HG02588 (cell line): ENCODE data around the gene TRIP11.

Experiments
- ATAC-seq: cut with Tn5 transposase; IDR thresholded peaks from one replicate; pipeline ENCODE4 v1.9.1; 2021; ENCODE audit warnings: mild to moderate bottlenecking, moderate library complexity; ENCODE audit not compliant: unreplicated experiment

Gene TRIP11

DNA sequence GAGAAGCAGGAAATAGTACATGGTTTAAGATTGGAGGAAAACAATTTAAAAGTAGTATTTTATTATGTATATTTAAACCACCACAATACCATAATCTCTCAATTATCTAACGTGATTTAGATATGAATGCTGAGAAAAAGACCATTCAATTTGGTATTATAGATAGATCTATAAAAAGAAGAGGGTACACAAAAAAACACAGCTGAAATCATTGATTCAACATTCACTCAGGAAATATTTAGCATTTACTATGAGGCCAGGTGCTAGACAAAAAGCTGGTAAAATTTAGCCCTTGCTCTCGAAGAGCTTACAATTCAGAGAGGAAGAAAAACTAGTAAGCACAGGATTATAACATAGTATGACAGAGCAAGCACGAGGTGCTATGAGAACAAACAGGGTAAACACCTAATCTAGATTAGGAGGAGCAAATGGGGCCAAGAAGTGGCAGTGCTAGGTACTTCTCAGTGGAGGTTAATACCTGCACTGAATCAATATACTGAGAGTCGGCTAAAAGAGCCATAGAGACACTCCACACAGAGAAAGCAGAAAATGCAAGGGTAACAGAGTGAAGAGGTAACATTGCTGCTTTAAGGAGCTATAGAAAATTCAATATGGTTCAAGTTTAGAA is 27.6 kb downstream of the TRIP11 start:
- ATAC-seq, result no peak

DNA sequence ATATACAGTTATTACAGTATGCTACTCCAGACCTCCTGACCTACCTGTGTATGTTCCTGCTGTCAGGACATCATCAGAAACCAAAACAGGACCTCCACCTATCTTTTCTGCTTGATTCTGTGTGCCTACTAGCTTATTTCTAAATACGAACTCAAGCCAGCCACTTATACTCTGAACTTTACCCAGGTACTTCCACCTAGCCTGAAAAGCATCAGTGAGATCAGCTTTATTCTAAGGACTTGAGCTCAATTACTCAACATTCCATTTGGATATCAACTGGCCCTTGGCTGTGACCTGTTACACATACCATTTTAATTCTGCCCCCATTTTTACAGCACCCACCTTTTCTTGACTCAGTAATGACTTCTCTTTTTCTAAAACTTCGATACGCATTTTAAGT is 29.2 kb downstream of the TRIP11 start:
- no peak for ATAC-seq

DNA sequence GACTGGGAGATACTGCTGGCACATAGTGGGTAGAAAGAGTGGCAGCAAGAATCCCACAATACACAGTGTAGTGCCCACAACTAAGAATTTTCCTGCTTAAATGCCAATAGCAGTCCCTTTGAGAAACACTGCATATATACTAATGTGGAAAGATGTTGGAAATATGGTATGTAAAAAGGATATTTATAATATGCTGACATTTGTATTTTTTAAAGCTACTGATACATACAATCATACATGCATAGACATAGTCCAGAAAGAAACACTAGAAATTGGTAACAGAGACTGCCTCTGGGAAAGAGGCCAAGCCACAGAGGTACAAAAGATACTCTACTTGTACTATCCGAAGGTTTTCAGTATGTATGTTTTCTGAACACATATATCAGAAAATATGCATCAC is 30.3 kb downstream of the TRIP11 start:
- no peak for ATAC-seq

DNA sequence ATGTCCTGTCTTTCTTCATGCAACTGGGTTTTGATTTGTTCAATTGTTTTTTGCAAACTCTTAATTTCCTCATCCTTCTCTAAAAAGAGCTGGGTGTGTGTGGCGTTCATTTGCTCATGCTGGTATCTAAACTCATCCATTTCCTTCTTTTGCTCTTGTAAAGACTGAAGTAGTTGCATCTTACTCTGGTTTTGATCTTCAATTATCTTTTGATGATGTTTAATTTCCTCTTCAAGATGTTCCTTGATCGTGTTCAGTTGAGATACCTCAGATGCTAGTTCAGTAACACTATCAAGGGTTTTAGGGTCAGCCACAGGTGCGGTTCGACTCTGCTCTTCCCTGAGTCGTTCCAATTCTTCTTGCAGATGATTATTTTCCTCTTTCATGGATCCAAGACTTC is 34.8 kb downstream of the TRIP11 start:
- ATAC-seq, result no peak

DNA sequence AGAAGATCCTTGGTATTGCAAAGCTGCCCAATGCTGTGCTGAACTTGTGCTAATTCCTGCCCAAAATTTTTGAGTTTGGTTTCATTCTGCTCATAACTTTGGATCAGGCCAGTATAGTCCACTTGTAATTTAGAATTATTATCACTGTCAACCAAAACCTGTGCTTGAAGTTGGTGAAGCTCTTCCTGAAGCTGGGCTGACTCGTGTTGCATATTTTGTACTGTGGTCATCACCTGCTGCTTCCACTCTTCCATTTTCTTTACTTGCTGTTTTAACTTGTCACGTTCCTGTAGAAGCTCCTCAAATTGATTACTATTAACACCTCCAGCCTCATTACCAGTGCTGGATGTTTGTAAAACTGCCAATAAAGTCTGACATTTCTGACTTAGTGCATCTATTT is 35.8 kb downstream of the TRIP11 start:
- ATAC-seq, result no peak

DNA sequence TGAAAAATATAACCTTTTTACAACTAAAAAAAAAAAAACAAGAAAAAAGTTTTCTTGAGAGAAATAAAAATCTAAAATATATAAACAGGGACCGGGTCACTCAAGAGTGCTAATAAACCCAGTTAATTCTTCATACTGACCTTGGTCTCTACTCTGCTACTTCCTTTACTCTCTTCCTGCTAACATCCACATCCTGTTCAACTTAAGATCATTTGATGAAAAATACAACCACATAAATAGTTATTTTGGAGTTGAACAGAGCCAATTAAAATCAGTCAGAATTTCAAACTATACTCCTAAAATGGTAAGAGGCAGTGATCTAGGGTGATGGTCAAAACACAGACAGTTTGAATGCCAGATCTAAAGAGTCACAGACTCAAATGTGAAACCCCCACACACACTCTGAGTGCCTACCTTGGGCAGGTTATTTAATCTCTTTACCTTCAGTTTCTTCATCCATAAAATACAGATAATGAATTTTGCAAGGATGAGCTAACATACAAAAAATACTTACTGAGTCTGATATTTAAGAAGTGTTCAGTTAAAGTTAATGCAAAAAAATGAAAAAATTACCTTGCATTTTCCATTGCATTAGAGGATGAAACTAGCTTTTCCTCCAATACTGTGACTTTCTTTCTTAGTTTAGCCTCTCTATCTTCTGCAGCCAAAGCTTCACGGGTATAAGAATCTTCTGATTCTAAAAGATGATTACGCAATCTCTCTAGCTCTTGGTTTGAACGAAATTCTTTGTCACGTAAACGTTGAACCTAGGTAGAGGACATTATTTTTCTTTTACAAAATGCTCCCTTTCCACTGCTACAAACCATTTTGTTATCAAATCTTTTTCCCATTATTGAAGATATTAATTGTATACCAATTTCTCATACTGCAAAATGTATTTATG is 40.9 kb downstream of the TRIP11 start:
- no peak for ATAC-seq

DNA sequence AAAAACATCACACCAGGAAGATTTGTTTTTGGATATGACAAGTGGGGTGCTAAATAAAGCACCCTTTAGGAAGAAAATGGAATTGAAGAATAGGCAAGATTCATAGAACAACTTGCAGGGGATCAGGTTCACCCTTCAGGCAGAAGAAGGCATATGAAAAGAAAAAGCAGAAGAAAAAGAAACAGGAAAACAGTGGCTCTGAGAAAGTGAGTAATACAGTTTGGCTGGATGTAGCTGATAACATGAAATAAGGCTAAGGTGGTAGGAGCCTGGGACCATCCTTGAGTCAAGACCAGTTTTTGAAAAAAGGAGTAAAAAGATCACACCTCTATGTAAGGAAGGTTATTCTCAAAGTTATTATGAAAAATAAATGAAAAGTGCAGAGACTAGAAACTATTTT is 42.4 kb downstream of the TRIP11 start:
- no peak for ATAC-seq

DNA sequence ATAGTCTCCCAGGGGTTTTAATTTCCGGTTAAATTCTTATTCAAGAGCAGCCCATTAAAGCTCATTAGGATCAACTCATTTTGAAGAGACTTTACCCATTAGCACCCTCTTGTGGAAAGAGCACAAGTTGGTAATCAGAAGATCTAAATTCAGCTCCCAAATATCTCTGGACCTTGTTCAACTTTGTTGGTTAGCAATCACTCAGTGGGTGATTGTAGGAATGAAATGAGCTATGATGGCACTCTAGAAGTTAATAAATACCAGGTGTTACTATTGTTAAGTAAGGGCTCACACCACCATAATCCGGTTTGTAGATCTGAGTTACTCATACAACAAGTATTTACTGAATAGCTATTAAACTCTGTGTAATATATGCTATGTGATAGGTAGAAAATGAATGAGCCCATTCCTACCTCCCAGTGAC is 42.9 kb downstream of the TRIP11 start:
- no peak for ATAC-seq

DNA sequence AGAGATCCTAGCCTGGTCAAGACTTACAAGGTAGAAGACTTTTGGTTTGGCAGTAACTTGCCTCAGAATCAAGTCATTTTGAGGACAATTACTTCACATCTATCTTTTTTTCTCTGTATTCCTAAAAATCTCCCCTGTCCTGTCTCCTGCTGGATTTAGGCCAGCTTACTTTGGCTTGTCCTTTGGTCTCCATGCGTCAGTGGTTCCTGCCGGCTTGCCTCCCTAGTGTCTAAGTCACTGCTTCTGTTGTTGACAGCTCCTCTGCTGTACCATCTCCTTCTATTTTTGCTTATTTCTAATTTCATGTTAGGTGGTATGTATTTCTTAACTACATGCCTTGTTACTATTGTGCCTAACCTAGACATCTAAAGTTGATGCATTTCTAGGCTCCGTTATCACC is 52.7 kb downstream of the TRIP11 start:
- no peak for ATAC-seq

DNA sequence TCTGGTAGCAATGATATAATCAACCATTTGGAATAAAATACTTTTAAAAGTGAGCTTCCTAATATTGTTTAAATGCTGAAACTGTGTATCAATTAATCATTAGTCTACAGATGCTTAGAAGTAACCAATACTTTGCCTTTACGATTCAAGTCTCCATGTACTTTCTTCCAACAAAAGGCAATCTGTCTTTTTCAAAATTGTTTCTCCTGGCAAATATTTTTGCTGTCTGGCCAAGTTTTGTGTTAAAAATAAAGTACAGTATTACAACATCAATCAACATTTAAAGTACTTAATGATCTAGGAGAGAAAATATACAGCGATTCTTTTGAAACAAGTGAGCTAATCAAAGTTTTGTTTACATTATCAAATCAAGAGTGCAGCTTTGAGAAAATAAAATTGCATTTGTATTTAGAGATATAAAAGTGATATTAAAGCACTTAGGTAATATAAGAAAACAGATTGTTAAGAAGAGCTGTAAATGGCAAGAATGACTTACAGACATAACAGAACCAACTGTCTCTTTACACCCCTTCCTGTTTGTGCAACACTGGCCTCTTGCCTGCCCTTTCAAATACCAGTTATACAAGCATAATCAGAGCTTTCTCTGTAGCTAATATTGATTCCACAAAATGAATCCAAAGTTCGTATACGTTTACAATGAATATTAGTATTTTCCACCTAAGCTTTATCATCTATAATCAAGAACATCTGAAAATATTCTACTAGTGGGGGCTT is 54.2 kb downstream of the TRIP11 start:
- ATAC-seq, result no peak

DNA sequence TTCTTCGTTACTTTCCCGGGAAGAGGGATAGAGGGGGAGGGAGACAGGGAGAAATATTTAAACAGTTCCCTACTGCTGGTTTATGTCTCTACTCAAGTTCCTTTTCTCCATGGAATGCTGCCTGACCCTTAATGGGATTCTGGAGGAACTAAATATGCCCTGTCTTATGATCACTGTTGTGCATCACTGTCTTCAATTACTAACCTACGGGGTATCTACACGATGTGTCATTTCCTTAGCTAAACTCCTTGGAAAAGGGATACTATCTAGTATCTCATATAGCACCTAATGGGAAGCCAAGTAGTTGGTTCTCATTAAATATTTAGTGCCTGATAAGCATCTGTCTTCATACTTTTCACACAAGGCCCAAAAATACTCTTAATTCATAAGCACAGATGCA is 54.9 kb downstream of the TRIP11 start:
- no peak for ATAC-seq

DNA sequence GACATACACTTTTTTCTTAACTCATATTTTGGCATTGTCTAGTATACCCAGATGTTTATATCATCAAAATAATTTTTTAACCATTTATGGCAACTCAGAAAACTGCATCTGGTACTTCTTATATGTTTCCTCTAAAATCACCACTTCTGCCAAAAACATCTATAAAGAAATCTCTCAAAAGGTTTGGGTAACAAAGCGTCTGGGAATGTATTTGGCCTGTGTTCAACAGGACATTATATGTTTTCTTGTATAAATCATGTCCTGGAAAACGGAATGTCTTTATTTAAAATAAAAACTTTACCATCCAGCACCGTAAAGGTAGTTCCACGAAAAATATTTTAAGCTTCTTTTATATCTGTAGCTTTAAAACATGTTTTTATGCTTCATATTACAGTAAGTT is 56.3 kb downstream of the TRIP11 start:
- no peak for ATAC-seq

DNA sequence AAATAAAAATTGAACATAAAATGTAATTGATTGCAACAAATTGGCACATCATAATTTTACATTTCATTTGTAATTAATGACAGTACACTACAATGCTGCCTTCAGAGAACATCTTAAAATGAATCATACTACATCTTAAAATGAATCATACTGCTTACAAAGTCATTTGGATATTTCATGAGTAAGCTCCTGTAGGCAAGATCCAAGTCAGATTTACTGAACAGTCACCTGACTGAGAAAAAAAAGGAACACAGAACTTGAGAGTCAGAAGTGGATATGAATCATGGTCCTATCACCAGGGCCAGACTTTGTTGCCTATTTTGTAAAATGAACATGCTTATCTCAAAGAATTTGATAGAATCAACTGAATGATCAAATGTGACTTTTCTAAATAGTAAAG is 59.7 kb downstream of the TRIP11 start:
- peak; percentile 53 for ATAC-seq

DNA sequence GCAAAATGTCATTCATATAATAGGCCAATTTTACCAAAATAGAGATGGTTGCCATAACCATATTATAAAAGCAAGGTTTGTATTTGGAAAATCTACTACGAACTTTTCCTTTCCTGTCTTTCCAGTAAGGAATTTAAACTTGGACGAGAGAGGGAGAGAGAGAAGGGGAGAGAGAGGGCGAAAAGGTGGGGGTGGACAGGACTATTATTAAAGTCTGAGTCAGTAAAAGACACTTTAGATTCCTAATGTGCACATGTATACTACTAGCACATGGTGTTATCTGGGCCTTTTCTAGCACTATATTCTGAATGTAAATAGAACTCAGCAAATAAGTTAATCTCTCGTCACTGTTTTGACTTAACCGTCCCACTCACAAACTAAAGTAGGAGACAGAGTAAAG is 62.0 kb downstream of the TRIP11 start:
- ATAC-seq, result no peak

DNA sequence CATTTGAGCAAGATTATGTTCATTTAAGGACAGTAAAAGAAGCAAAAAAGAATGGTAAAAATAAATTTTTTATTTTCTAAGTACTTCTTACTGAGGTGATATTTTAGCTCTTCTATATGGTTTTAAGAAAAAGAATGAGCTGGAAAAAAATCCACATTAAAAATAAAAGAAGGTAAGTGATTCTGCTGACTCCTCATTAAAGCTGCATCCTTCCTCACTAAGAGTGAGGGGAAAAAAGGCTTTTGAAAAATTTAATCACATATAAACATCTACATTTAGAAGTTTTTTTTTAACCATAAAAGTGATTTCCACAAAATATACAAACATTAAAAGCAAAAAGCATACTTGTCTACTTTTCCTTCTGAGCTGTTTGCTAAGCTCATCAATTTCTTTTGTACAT is 64.1 kb downstream of the TRIP11 start:
- no peak for ATAC-seq

DNA sequence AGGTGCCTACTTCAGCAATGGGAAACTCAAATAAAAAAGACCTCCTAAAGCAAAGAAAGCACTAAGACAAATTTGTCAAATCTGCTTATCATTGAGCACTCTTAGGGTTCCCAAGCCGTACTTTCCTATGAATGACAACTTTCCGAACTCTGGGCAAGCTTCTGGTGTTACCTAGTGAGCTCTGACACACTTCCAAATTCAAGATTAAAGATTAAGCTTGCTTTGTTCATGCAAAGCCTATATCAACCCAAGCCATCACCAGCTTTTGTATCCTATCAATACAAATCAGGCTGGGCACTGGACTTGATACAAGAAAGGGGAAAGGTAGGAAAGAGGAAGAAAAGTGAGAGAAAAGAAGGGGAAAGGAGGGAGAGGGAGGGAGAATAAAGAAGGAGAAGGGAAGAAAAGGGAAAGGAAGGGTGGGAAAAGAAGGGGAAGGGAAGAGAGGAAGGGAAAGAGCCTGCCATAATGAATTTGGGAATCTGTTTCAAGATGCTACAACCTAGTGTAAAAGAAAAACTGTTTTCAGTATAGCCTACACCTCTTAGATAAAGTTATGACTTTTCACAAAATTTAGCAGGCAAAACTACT is 68.6 kb downstream of the TRIP11 start:
- ATAC-seq, result no peak

DNA sequence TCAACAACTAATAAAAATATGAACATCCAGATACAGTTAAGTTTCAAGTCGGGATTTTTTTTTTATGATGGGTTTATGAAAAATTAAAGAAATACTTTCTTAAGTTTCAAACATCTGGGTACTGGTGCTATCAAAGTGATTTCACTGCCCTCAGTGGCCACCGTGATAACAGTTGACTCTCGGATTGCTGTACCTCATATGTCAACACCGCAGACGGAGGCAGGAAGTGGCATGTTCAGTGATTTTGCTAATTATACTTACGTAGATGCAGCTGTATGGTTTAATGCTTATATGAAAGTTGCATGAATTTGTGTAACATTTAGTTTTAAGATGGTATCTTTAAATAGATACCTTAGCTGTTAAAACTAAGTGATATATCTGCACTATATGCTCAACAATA is 71.6 kb downstream of the TRIP11 start:
- ATAC-seq, result no peak

DNA sequence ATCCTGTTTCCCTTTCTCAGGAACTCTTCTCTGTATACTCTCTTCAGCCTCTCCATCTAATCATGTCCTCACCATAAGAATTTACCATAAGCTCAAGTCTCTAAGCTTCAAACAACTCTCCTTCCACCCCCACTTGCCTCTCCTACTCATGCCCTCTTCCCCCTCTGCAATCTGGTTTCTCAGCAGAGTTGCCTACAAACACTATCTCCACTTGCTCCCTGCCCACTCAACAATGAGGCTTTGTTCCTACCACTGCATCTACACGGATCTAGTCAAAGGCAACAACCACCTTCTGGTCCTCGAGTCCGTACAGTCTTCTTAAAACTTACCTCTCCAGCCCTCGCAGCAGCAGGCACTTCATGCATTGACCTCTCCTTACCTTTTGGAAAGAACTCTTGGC is 75.1 kb downstream of the TRIP11 start:
- ATAC-seq, result no peak

DNA sequence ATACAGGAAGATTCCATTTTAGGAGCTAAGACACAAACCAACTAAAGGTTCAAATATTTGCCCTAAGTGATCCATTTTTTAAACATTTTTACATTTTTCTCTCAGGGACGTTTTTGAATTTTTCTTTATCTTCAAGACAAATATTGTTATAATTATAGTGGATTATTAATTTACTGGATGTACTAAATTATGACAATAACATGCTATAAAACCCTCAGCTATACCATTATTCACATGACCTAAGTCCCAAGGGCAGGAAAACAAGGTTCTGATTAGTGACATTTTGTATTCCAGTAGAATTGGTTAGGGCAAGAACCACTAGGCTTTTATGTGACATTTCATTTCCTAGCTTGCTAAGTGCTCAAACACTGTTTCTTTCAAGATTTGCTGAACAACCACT is 75.8 kb downstream of the TRIP11 start:
- no peak for ATAC-seq

DNA sequence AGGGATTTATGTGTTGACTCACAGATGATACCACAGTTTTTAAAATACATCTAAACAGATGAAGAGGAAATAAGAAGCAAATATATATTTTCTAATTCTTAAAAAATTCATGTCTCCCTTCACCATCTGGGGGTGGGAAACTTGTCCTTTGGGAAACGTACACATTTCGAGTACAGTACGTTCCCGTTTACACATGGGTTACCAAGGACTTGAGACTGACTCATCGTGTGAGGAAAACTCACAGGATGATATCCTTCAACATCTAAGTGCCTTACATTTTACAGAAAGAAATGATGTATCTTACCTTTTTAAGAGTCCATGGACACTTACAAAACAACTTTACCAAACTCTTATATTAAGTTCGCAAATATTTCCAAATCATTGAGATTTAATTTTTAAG is 76.4 kb downstream of the TRIP11 start:
- ATAC-seq, result no peak
